ENCODE results near the gene RGS9BP. TPM values are rescaled to one million over a fixed set of nuclear protein-coding genes. Genes with fewer than 3 reads are reported as not detected.

The RGS9BP gene
- total and polyA plus RNA-seq, 7 experiments from 2014 or later = 0.13 to 0.30 (median 0.24) TPM; not detected in 2

DNA sequence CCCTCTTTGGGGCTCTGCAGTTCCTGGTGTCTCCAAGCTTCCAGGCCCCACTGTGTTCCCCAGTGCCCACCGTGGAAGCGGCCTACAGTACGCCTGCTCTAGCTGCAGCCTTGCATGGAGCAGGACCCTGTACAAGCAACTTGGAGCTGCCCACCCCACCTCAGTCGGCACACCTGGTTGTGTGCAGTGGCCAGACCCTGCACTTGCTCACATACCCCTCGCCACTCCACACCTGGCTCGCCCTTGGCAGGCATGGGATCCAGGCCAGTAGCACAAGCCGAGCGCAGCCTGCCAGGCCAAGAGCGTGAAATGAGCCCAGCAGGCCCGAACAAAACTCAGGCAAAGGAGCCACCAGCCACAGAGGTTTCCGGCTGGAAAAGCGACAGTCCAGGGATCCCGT is 37.0 kb upstream of the RGS9BP start:
- Mint-ChIP-seq H3K36me3 (peaks cover 15 to 51% (median 26%) of the 10 kb centered on the region in 5 donors), H3K27me3 (no peaks in the 10 kb centered on the region), H3K27ac (no peak overlapping the region), H3K9me3 (no peaks in the 10 kb centered on the region), H3K4me1 (peaks cover 9 to 27% (median 17%) of the 10 kb centered on the region in 7 donors), H3K4me3 (no peak overlapping the region)
- ChIA-PET CTCF (no interaction called here), POLR2A (no interaction called here)
- H3K4me1 ChIP-seq (ENCODE audit: control insufficient read depth in 2 of 2, insufficient read depth in 2 of 2, low read length in 2 of 2) = peaks cover 18% of the 10 kb centered on the region in 2 donors
- no peaks in the 10 kb centered on the region for H3K27me3 ChIP-seq (ENCODE audit: control insufficient read depth in 2 of 2, insufficient read depth in 2 of 2, low read length in 2 of 2)
- H3K4me3 ChIP-seq (ENCODE audit: low read length) = no peak overlapping the region
- ATAC-seq = no peak
- intact Hi-C loops (cut with micrococcal nuclease) = no loop called here
- DNase-seq = no peak
- no peak overlapping the region for H3K27ac ChIP-seq (ENCODE audit: low read depth, low read length)
- no peaks in the 10 kb centered on the region for H3K9me3 ChIP-seq (ENCODE audit: control insufficient read depth in 2 of 3, low read length in 3 of 3)
- H3K36me3 ChIP-seq (ENCODE audit: control insufficient read depth in 2 of 3, insufficient read depth in 3 of 3, low read length in 3 of 3) = peaks cover 0 to 58% (median 0%) of the 10 kb centered on the region in 3 experiments

DNA sequence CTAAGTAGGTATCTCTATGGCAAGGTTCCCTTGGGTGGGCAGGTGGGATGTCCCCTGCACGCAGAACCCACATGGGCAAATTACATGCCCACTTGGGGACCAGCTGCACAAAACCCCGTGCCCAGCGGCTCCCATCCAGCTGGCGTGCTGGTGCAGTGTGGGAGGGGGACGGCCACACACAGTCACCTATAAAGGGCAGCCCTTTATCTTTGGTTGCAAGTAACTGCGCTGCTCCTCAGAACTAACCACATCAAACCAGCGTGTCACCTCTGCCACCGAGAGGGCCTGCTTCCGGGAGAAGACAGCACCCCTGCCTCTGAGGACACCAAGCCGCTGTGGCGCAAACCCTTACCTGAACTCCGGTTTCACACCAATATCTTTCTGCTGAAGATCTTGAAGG is 32.9 kb upstream of the RGS9BP start:
- H3K4me3 Mint-ChIP-seq = peak overlapping the region; percentile 42 to 80 (median 66)
- DNase-seq (peak in 8 of 9 donors; percentile 46 to 76 (median 62)), ATAC-seq (peak; percentile 97)
- intact Hi-C loops (cut with micrococcal nuclease) = loop anchor here (1.0 to 2.0 kb wide), 4 partner anchors 32 to 62 kb away; partner anchors contain the start of genes ANKRD27 (in 2 of the 2), RGS9BP (in 2 of the 2) and PDCD5 (in 1 of the 2)
- H3K27ac Mint-ChIP-seq = peak overlapping the region; percentile 34 to 90 (median 63)
- peaks cover 4 to 39% (median 26%) of the 10 kb centered on the region in 5 donors for H3K36me3 Mint-ChIP-seq
- ChIA-PET POLR2A (no interaction called here), CTCF (interaction anchor here (0.6 kb wide), 1 partner anchor 283 kb away, joined by 3 read pairs; no protein-coding TSS in a partner anchor)
- Histone ChIP-seq H3K9me3 (ENCODE audit: control insufficient read depth in 2 of 3, low read length in 3 of 3) (no peaks in the 10 kb centered on the region), H3K36me3 (ENCODE audit: control insufficient read depth in 2 of 3, insufficient read depth in 3 of 3, low read length in 3 of 3) (peaks cover 0 to 40% (median 0%) of the 10 kb centered on the region in 3 experiments), H3K4me3 (ENCODE audit: low read length) (peak overlapping the region; percentile 44), H3K27ac (ENCODE audit: low read depth, low read length) (no peak overlapping the region), H3K4me1 (ENCODE audit: control insufficient read depth in 2 of 2, insufficient read depth in 2 of 2, low read length in 2 of 2) (peaks cover 20 to 26% of the 10 kb centered on the region in 2 donors), H3K27me3 (ENCODE audit: control insufficient read depth in 2 of 2, insufficient read depth in 2 of 2, low read length in 2 of 2) (no peaks in the 10 kb centered on the region)
- H3K27me3 Mint-ChIP-seq = no peaks in the 10 kb centered on the region
- no peaks in the 10 kb centered on the region for H3K9me3 Mint-ChIP-seq
- peaks cover 9 to 36% (median 27%) of the 10 kb centered on the region in 7 donors for H3K4me1 Mint-ChIP-seq

DNA sequence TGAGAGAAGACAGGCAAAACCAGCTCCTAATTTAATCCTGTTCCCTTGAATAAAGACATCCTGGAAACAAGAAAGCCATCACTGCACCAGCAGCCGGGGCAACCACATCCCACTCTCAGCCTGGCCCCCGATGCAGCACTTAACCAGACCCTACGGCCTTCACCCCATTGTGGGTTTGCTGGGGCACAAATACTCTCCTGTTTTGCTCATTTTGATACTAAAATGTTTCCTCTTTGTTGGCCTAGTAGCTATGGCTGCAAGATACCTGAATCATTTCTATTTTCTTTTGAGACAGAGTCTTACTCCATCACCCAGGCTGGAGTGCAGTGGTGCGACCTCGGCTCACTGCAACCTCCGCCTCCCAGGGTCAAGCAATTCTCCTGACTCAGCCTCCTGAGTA is 29.1 kb upstream of the RGS9BP start:
- H3K27me3 ChIP-seq (ENCODE audit: control insufficient read depth in 2 of 2, insufficient read depth in 2 of 2, low read length in 2 of 2) = no peaks in the 10 kb centered on the region
- H3K4me1 Mint-ChIP-seq = peaks cover 9 to 30% (median 27%) of the 10 kb centered on the region in 7 donors
- H3K36me3 Mint-ChIP-seq = peaks cover 1 to 32% (median 24%) of the 10 kb centered on the region in 5 donors
- ChIA-PET CTCF (interaction anchor here (0.6 kb wide), 1 partner anchor 127 kb away, joined by 3 read pairs; no protein-coding TSS in a partner anchor), POLR2A (interaction anchor here (0.6 kb wide), 1 partner anchor 442 kb away, joined by 3 read pairs; no protein-coding TSS in a partner anchor)
- peak overlapping the region in 2 of 9 donors; percentile 17 to 84 for H3K27ac Mint-ChIP-seq
- H3K9me3 Mint-ChIP-seq = no peaks in the 10 kb centered on the region
- H3K9me3 ChIP-seq (ENCODE audit: control insufficient read depth in 2 of 3, low read length in 3 of 3) = no peaks in the 10 kb centered on the region
- peaks cover 0 to 27% (median 7%) of the 10 kb centered on the region in 3 experiments for H3K36me3 ChIP-seq (ENCODE audit: control insufficient read depth in 2 of 3, insufficient read depth in 3 of 3, low read length in 3 of 3)
- DNase-seq (no peak), ATAC-seq (no peak)
- H3K27me3 Mint-ChIP-seq = no peaks in the 10 kb centered on the region
- no peak overlapping the region for H3K27ac ChIP-seq (ENCODE audit: low read depth, low read length)
- H3K4me3 Mint-ChIP-seq = no peak overlapping the region
- peaks cover 20 to 26% of the 10 kb centered on the region in 2 donors for H3K4me1 ChIP-seq (ENCODE audit: control insufficient read depth in 2 of 2, insufficient read depth in 2 of 2, low read length in 2 of 2)
- H3K4me3 ChIP-seq (ENCODE audit: low read length) = no peak overlapping the region
- intact Hi-C loops (cut with micrococcal nuclease) = no loop called here

DNA sequence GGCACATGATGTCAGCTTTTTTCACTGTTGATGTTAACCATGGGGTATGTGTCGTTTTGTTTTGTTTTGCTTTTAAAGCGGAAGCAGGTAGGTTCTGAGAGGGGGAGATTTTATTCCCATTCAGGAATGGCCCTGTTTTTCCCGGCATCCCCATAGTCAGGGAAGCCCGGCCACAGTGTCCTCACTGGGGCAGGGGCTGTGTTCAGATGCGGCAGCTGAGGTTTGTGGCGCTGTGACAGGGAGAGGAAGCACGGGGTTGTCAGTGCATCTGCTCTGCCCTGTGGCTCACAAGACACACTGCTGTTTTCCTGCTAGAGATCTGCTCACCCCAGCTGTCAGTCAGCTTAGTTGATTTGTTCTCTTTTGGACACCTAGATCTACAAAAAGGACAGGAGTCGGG is 28.3 kb upstream of the RGS9BP start:
- Histone ChIP-seq H3K27me3 (ENCODE audit: control insufficient read depth in 2 of 2, insufficient read depth in 2 of 2, low read length in 2 of 2) (no peaks in the 10 kb centered on the region), H3K4me3 (ENCODE audit: low read length) (no peak overlapping the region), H3K9me3 (ENCODE audit: control insufficient read depth in 2 of 3, low read length in 3 of 3) (no peaks in the 10 kb centered on the region), H3K36me3 (ENCODE audit: control insufficient read depth in 2 of 3, insufficient read depth in 3 of 3, low read length in 3 of 3) (peaks cover 0 to 32% (median 7%) of the 10 kb centered on the region in 3 experiments), H3K4me1 (ENCODE audit: control insufficient read depth in 2 of 2, insufficient read depth in 2 of 2, low read length in 2 of 2) (peaks cover 15 to 20% of the 10 kb centered on the region in 2 donors), H3K27ac (ENCODE audit: low read depth, low read length) (no peak overlapping the region)
- DNase-seq (no peak), ATAC-seq (no peak)
- Mint-ChIP-seq H3K27me3 (no peaks in the 10 kb centered on the region), H3K36me3 (peaks cover 0 to 26% (median 24%) of the 10 kb centered on the region in 5 donors), H3K4me1 (peaks cover 7 to 22% (median 20%) of the 10 kb centered on the region in 7 donors), H3K4me3 (no peak overlapping the region), H3K9me3 (no peaks in the 10 kb centered on the region), H3K27ac (no peak overlapping the region)
- POLR2A ChIA-PET = interaction anchor here (0.6 kb wide), 2 partner anchors 10 to 441 kb away, joined by 3 to 5 read pairs; no protein-coding TSS in a partner anchor
- CTCF ChIA-PET = no interaction called here
- intact Hi-C loops (cut with micrococcal nuclease) = no loop called here

DNA sequence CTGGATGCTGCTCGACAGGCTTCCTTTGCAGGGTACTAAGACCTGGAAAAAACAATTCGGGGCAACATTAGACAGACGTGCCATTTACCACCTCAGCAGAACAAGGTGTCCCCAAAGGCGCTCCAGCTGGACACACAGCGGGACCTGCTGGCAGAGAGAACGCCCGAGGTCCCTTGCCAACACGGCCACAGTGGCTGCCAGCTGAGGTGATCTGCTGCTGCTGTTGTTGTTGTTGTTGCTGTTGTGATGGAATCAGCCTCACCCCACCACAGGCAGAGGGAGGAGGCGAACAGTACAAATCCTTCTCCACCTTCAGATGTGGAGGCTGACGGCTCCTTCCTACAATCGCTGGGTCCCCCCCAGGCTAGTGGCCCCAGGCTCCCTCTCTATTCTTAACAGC is 25.9 kb upstream of the RGS9BP start:
- Mint-ChIP-seq H3K4me3 (peak overlapping the region in 1 of 10 donors; percentile 12), H3K4me1 (peaks cover 0 to 5% (median 0%) of the 10 kb centered on the region in 7 donors), H3K27ac (no peak overlapping the region), H3K27me3 (no peaks in the 10 kb centered on the region), H3K9me3 (no peaks in the 10 kb centered on the region), H3K36me3 (peaks cover 0 to 22% (median 16%) of the 10 kb centered on the region in 5 donors)
- H3K27me3 ChIP-seq (ENCODE audit: control insufficient read depth in 2 of 2, insufficient read depth in 2 of 2, low read length in 2 of 2) = no peaks in the 10 kb centered on the region
- peaks cover 0 to 29% (median 7%) of the 10 kb centered on the region in 3 experiments for H3K36me3 ChIP-seq (ENCODE audit: control insufficient read depth in 2 of 3, insufficient read depth in 3 of 3, low read length in 3 of 3)
- no peaks in the 10 kb centered on the region for H3K4me1 ChIP-seq (ENCODE audit: control insufficient read depth in 2 of 2, insufficient read depth in 2 of 2, low read length in 2 of 2)
- CTCF ChIA-PET = no interaction called here
- POLR2A ChIA-PET = no interaction called here
- no peaks in the 10 kb centered on the region for H3K9me3 ChIP-seq (ENCODE audit: control insufficient read depth in 2 of 3, low read length in 3 of 3)
- ATAC-seq = no peak
- no peak overlapping the region for H3K4me3 ChIP-seq (ENCODE audit: low read length)
- intact Hi-C loops (cut with micrococcal nuclease) = no loop called here
- no peak overlapping the region for H3K27ac ChIP-seq (ENCODE audit: low read depth, low read length)
- DNase-seq = no peak

DNA sequence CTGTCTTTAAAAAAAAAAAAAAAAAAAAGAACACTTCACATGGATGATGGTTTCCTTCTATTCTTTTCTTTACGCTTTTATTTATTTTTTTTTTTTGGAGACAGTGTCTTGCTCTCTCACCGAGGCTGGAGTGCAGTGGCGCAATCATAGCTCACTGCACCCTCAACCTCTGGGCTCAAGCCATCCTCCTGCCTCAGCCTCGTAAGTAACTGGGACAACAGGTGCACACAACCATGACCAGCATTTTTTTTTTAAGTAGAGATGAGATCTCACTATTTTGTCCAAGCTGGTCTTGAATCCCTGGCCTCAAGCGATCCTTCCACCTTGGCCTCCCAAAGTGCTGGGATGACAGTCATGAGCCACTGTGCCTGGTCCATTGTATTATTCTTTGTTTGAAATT is 25.0 kb upstream of the RGS9BP start:
- H3K27ac ChIP-seq (ENCODE audit: low read depth, low read length) = no peak overlapping the region
- ChIA-PET CTCF (interaction anchor here (0.5 kb wide), 1 partner anchor 85 kb away, joined by 3 read pairs; no protein-coding TSS in a partner anchor), POLR2A (interaction anchor here (0.6 kb wide), 1 partner anchor 92 kb away, joined by 3 read pairs; no protein-coding TSS in a partner anchor)
- H3K4me1 Mint-ChIP-seq = peaks cover 0 to 5% (median 0%) of the 10 kb centered on the region in 7 donors
- H3K4me3 ChIP-seq (ENCODE audit: low read length) = no peak overlapping the region
- DNase-seq = no peak
- H3K4me3 Mint-ChIP-seq = no peak overlapping the region
- peaks cover 0 to 23% (median 16%) of the 10 kb centered on the region in 5 donors for H3K36me3 Mint-ChIP-seq
- H3K36me3 ChIP-seq (ENCODE audit: control insufficient read depth in 2 of 3, insufficient read depth in 3 of 3, low read length in 3 of 3) = peaks cover 0 to 34% (median 7%) of the 10 kb centered on the region in 3 experiments
- H3K9me3 Mint-ChIP-seq = no peaks in the 10 kb centered on the region
- ATAC-seq = no peak
- H3K27ac Mint-ChIP-seq = no peak overlapping the region
- no peaks in the 10 kb centered on the region for H3K27me3 Mint-ChIP-seq
- H3K4me1 ChIP-seq (ENCODE audit: control insufficient read depth in 2 of 2, insufficient read depth in 2 of 2, low read length in 2 of 2) = no peaks in the 10 kb centered on the region
- intact Hi-C loops (cut with micrococcal nuclease) = no loop called here
- H3K9me3 ChIP-seq (ENCODE audit: control insufficient read depth in 2 of 3, low read length in 3 of 3) = no peaks in the 10 kb centered on the region
- H3K27me3 ChIP-seq (ENCODE audit: control insufficient read depth in 2 of 2, insufficient read depth in 2 of 2, low read length in 2 of 2) = no peaks in the 10 kb centered on the region

GRCh38 chr19:32651729-32652140 is 23.9 kb upstream of the RGS9BP start:
- peaks cover 0 to 3% (median 0%) of the 10 kb centered on the region in 7 donors for H3K4me1 Mint-ChIP-seq
- H3K4me3 ChIP-seq (ENCODE audit: low read length) = no peak overlapping the region
- peaks cover 0 to 29% (median 20%) of the 10 kb centered on the region in 5 donors for H3K36me3 Mint-ChIP-seq
- no peaks in the 10 kb centered on the region for H3K27me3 Mint-ChIP-seq
- no peaks in the 10 kb centered on the region for H3K9me3 ChIP-seq (ENCODE audit: control insufficient read depth in 2 of 3, low read length in 3 of 3)
- H3K27ac Mint-ChIP-seq = no peak overlapping the region
- no peak for DNase-seq
- POLR2A ChIA-PET = no interaction called here
- no peak overlapping the region for H3K4me3 Mint-ChIP-seq
- no peak overlapping the region for H3K27ac ChIP-seq (ENCODE audit: low read depth, low read length)
- no peaks in the 10 kb centered on the region for H3K4me1 ChIP-seq (ENCODE audit: control insufficient read depth in 2 of 2, insufficient read depth in 2 of 2, low read length in 2 of 2)
- peaks cover 0 to 41% (median 7%) of the 10 kb centered on the region in 3 experiments for H3K36me3 ChIP-seq (ENCODE audit: control insufficient read depth in 2 of 3, insufficient read depth in 3 of 3, low read length in 3 of 3)
- H3K9me3 Mint-ChIP-seq = no peaks in the 10 kb centered on the region
- CTCF ChIA-PET = no interaction called here
- ATAC-seq = no peak
- H3K27me3 ChIP-seq (ENCODE audit: control insufficient read depth in 2 of 2, insufficient read depth in 2 of 2, low read length in 2 of 2) = no peaks in the 10 kb centered on the region
- intact Hi-C loops (cut with micrococcal nuclease) = no loop called here
